ENCODE data around the gene PTGER4.

Gene PTGER4

GRCh38 chr5:40648150-40648549 is 31.6 kb upstream of the PTGER4 start:
- in situ Hi-C loops (cut with HindIII; ENCODE audit: low sequenced_read_pairs), result no loop called here
- DNase-seq (ENCODE audit: low read depth), result no peak
- no peak overlapping the region for H3K4me3 ChIP-seq (ENCODE audit: low read depth, low read length)
- TF ChIP-seq, protein P1, sequence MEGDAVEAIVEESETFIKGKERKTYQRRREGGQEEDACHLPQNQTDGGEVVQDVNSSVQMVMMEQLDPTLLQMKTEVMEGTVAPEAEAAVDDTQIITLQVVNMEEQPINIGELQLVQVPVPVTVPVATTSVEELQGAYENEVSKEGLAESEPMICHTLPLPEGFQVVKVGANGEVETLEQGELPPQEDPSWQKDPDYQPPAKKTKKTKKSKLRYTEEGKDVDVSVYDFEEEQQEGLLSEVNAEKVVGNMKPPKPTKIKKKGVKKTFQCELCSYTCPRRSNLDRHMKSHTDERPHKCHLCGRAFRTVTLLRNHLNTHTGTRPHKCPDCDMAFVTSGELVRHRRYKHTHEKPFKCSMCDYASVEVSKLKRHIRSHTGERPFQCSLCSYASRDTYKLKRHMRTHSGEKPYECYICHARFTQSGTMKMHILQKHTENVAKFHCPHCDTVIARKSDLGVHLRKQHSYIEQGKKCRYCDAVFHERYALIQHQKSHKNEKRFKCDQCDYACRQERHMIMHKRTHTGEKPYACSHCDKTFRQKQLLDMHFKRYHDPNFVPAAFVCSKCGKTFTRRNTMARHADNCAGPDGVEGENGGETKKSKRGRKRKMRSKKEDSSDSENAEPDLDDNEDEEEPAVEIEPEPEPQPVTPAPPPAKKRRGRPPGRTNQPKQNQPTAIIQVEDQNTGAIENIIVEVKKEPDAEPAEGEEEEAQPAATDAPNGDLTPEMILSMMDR (IDR thresholded peaks at IDR 0.05; ENCODE audit: low read depth, low read length, missing control alignments), result no peak

- in situ Hi-C loops (cut with HindIII; ENCODE audit: low sequenced_read_pairs), result no loop called here
- DNase-seq (ENCODE audit: low read depth), result no peak
- TF ChIP-seq, protein P1 (IDR thresholded peaks at IDR 0.05; ENCODE audit: low read depth, low read length, missing control alignments), result no peak
- H3K4me3 ChIP-seq (ENCODE audit: low read depth, low read length), result no peak overlapping the region
These were observed 30.2 kb upstream of the PTGER4 start for GRCh38 chr5:40649463-40650030.

DNA sequence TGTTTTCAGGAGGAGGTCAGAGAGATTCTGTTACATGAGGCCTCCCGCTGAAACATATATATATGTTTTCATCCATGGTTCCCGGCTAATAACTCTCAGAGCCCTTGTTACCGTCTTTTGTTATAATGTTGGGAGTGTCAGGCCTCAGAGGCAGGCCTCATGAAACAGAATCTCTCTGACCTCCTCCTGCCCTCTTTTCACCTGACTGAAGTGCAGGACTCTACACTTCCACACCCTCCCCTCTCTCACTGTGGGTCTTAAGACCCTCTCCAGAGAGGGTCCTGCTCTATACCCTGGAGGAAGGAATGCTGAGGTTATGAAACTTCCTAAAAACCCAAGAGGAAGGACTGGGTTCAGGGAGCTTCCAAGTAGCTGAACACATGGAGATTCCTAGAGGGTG is 28.5 kb upstream of the PTGER4 start:
- TF ChIP-seq, protein P1 (IDR thresholded peaks at IDR 0.05; ENCODE audit: low read depth, low read length, missing control alignments), result peak; percentile 3
- in situ Hi-C loops (cut with HindIII; ENCODE audit: low sequenced_read_pairs), result no loop called here
- H3K4me3 ChIP-seq (ENCODE audit: low read depth, low read length), result no peak overlapping the region
- DNase-seq (ENCODE audit: low read depth), result no peak

- TF ChIP-seq, protein P1 (IDR thresholded peaks at IDR 0.05; ENCODE audit: low read depth, low read length, missing control alignments), result no peak
- no peak for DNase-seq (ENCODE audit: low read depth)
- in situ Hi-C loops (cut with HindIII; ENCODE audit: low sequenced_read_pairs), result no loop called here
- no peak overlapping the region for H3K4me3 ChIP-seq (ENCODE audit: low read depth, low read length)
These were observed 27.1 kb upstream of the PTGER4 start for GRCh38 chr5:40652441-40653220.

DNA sequence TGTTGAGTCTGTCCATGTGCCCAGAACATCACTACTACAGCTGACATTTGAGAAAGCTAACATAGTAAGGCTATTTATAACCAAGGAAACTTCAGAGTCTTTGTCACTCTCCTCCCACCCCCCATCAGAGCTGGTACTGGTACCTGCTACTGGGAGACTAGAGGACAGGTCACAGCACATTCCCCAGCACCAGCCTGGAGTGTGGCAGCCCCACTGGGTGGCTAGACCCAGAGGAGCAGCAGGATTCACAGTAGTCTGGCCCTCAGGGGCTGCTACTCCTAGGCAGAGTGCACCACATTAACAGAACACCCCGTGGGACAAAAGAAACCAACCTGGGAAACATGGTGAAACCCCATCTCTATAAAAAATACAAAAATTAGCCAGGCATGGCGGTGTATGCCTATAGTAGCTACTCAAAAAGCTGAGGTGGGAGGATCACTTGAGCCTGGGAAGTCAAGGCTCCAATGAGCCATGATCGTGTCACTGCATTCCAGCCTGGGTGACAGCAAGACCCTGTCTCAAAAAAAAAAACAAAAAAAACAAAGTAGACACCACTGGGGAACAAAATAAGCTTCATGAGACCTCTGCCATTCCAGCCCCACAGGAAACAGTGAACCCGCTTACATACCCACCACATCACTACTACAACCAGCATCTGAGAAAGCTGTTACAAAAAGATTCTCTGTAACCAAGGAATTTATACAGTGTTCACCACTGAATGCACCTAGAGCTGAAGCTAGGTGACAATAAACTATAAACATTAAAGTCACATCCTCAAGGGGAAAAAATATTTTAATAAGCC is 26.3 kb upstream of the PTGER4 start:
- TF ChIP-seq, protein P1 (IDR thresholded peaks at IDR 0.05; ENCODE audit: low read depth, low read length, missing control alignments), result no peak
- DNase-seq (ENCODE audit: low read depth), result no peak
- in situ Hi-C loops (cut with HindIII; ENCODE audit: low sequenced_read_pairs), result no loop called here
- no peak overlapping the region for H3K4me3 ChIP-seq (ENCODE audit: low read depth, low read length)

DNA sequence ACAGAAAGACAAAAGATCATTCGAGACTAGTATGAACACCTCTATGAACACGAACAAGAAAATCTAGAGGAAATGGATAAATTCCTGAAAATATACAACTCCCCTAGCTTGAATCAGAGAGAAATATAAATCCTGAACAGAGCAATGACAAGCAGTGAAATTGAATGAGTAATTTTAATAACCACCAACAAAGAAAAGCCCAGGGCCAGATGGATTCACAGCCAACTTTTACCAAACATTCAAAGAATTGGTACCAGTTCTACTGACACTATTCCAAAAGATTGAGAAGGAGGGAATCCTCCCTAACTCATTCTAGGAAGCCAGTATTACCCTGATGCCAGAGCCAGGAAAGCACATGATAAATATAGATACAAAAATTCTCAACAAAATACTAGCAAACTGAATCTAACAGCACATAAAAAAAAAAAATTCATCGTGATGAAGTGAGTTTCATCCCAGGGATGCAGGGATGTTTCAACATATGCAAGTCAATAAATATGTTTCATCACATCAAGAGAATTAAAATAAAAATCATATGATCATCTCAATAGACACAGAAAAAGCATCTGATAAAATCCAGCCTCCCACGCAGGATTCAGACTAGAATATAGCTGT is 25.2 kb upstream of the PTGER4 start:
- DNase-seq (ENCODE audit: low read depth), result no peak
- in situ Hi-C loops (cut with HindIII; ENCODE audit: low sequenced_read_pairs), result no loop called here
- TF ChIP-seq, protein P1 (IDR thresholded peaks at IDR 0.05; ENCODE audit: low read depth, low read length, missing control alignments), result no peak
- H3K4me3 ChIP-seq (ENCODE audit: low read depth, low read length), result no peak overlapping the region

Data from astrocyte of the cerebellum (primary cell).